Psoas muscle (tissue), 8 donors: ENCODE data around the gene OR13H1. TPM values are rescaled to one million over a fixed set of nuclear protein-coding genes. Genes with fewer than 3 reads are reported as not detected.

Experiments used
- ATAC-seq, 4 donors: fragments of 200-7000 bp; cut with Tn5 transposase; one replicate each; pipeline ENCODE4 v1.9.1; 2020; ENCODE audit warnings: moderate library complexity in 3 of 4, mild to moderate bottlenecking in 2 of 4
- DNase-seq, 2 donors: peaks; one replicate each; pipeline ENCODE4 v3.0.0-alpha.2; 2020
- H3K27ac ChIP-seq: fragments of 200-600 bp; one replicate; pipeline ENCODE4 v1.8.0; 2022
- H3K27me3 ChIP-seq, 3 donors: fragments of 200-600 bp in 1 of 3; one replicate each; pipeline versions ENCODE4 v1.6.1 to v1.8.0; 2013 to 2022; ENCODE audit warnings: low read length in 2 of 3, mild to moderate bottlenecking in 2 of 3, moderate library complexity in 1 of 3; ENCODE audit not compliant: insufficient read depth in 3 of 3
- H3K36me3 ChIP-seq, 2 donors: fragments of 200-600 bp in 1 of 2; one replicate each; pipeline versions ENCODE4 v1.6.1 to v1.8.0; 2013 to 2022; ENCODE audit warnings: low read depth in 1 of 2, mild to moderate bottlenecking in 1 of 2, moderate library complexity in 1 of 2; ENCODE audit not compliant: insufficient read depth in 1 of 2
- H3K4me1 ChIP-seq: fragments of 200-600 bp; one replicate; pipeline ENCODE4 v1.8.0; 2022
- H3K4me3 ChIP-seq: fragments of 200-600 bp; one replicate; pipeline ENCODE4 v1.8.0; 2022; ENCODE audit warnings: mild to moderate bottlenecking
- H3K9me3 ChIP-seq: fragments of 200-600 bp; one replicate; pipeline ENCODE4 v1.8.0; 2022
- WGBS, 3 donors: extraction: QIAGEN DNeasy Blood & Tissue Kit; methylation state at CpG; one replicate each; pipeline versions ENCODE4 v1.1.6 to v1.1.7; 2013; 5-methylcytosine and 5-hydroxymethylcytosine counted together
- intact Hi-C, 2 donors: fragments of 100-400 bp; cut with DNase I; formaldehyde crosslinking; loops; one replicate each; pipeline versions ENCODE4 v1.11.0 to v1.14.2; 2022
- polyA plus RNA-seq, 3 donors: library from polyadenylated mRNA; stranded (reverse); fragments of 200-250 nt; gene quantifications; one replicate each; pipeline ENCODE4 v1.2.3, GENCODE V29; 2013
- total RNA-seq, 4 donors: library from RNA; stranded (reverse); fragmentation: NEBNext Ultra II Directional in 2 of 4; extraction: Animal tissue kit (Norgen Biotek cat#: 25700) in 2 of 4; gene quantifications; one replicate each; pipeline versions ENCODE4 v1.2.1 to v1.2.4, GENCODE V29; 2021 to 2023
- TF ChIP-seq, protein P1 (sequence below): fragments of 200-600 bp; IDR thresholded peaks from one replicate; pipeline ENCODE4 v1.8.0; 2022; ENCODE audit warnings: antibody characterized with exemption
- donor health status: healthy with polysubstance abuse.
- donor health status: DM: no; HTN: no; CAD: no; lungs with moderate emphysema.
- donor health status: Bipolar disorder and iron deficiency.
- donor health status: healthy.
- donor health status: DM: yes; HTN: yes; CAD: no.
- donor health status: DM: no; HTN: no; CAD: no.
- donor health status: DM: no; HTN: no; CAD: no.
- donor health status: DM: yes; HTN: yes; CAD: no.

Gene OR13H1
- total and polyA plus RNA-seq, 7 donors, result not detected

- intact Hi-C loops, result no loop called here
- Histone ChIP-seq H3K27ac (no peak overlapping the region), H3K4me3 (no peak overlapping the region), H3K27me3 (peaks cover 0 to 22% (median 0%) of the 10 kb centered on the region in 3 donors), H3K36me3 (no peaks in the 10 kb centered on the region), H3K4me1 (no peaks in the 10 kb centered on the region), H3K9me3 (no peaks in the 10 kb centered on the region)
- ATAC-seq (no peak), DNase-seq (no peak)
- TF ChIP-seq, protein P1, sequence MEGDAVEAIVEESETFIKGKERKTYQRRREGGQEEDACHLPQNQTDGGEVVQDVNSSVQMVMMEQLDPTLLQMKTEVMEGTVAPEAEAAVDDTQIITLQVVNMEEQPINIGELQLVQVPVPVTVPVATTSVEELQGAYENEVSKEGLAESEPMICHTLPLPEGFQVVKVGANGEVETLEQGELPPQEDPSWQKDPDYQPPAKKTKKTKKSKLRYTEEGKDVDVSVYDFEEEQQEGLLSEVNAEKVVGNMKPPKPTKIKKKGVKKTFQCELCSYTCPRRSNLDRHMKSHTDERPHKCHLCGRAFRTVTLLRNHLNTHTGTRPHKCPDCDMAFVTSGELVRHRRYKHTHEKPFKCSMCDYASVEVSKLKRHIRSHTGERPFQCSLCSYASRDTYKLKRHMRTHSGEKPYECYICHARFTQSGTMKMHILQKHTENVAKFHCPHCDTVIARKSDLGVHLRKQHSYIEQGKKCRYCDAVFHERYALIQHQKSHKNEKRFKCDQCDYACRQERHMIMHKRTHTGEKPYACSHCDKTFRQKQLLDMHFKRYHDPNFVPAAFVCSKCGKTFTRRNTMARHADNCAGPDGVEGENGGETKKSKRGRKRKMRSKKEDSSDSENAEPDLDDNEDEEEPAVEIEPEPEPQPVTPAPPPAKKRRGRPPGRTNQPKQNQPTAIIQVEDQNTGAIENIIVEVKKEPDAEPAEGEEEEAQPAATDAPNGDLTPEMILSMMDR, result no peak
- WGBS, 3 donors, result 10 to 52% (median 11%) methylated on average over 4 of the region's 4 CpGs
Observed at GRCh38 chrX:131588995-131589394, 45.1 kb downstream of the OR13H1 start.
